HG02973 (cell line): Measurements from ENCODE around the gene RAB15.

Source experiments
- ATAC-seq: cut with Tn5 transposase; IDR thresholded peaks from one replicate; pipeline ENCODE4 v1.9.1; 2021; ENCODE audit warnings: moderate library complexity; ENCODE audit not compliant: unreplicated experiment

RAB15 gene

DNA sequence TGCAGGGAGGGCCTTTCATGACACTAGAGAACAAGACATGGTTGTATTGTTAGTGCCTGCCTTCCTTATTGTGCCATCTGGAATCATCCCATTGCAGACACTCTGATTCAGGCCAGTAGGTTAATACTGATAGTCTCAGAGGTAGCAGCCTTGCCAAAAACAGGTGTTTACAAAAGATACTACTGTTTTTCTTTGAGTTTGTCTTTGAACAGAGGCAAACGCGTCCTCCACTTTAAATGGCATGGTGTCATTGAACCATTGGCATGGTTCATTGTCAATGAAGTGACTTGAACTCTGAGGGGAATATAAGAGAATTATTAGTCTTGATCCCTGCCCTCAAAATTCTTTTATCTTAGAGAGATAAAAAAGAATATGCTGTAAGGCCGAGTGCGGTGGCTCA, 18.8 kb upstream of the RAB15 start:
- ATAC-seq, result no peak

DNA sequence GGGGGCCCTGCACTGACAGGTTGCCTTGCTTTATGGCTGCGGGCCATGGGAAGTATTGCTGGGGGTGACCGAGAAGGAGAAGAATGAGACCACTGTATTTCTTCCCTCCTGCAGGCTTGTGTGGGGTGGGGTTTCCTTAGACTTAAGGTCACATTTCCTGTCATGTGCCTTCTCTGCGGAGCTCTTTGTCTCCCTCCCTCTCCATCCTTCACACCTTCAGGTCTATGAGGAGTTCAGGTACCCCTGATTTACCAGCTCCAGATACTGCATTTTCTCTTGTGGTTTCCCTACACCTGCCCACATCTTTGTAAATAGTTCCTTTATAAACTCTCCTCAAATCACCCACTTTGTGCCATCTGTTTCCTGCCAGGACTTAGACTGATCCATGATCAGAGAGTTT, 18.2 kb upstream of the RAB15 start:
- no peak for ATAC-seq

DNA sequence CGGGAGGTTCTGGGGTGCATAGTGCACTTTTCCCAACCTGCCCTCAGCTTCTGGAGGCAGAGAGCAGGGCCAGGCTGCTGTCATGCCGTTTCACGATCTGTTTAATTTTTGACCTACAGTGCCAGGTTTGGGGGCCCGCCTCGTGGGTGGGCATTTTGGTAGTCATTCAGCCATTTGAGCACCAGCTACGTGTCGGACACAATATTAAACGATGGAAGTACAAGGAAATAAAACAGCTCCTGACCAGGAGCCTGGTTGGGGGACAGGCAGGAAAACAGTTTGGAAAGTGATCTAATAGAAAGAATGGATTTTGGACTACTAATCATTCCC, 15.3 kb upstream of the RAB15 start:
- no peak for ATAC-seq

DNA sequence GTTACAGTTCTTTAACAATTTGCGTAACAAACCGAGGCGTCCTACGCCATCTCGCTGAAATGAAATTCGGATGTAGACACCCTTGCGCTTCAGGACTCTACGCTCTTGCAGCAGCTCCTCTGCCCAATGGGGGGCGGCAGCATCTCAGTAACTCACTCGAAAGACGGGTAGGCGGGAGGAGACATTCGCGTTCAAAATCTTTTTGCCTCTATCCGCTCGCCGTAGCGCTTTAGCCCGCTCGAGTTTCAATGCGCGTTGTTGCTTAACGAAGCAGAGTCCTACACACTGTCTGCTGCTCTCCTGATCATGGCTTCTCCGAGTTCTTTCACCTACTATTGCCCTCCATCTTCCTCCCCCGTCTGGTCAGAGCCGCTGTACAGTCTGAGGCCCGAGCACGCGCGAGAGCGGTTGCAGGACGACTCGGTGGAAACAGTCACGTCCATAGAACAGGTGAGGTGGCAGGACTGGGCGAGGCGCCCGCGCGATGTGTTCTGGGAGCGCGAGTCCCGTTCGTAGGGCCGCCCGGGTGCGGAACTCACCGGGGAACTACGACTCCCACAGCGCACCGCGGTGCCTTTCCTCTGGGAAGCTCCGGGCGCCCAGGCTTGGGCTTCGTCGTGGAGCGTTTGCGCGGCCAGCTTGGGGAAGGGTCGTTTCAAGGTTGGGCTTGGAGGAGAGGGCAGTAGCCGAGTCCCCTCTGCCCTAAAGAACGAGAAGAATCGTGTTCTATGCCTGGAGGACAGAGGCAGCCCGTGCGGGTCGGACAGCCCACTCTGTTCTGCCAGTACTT, 14.7 kb upstream of the RAB15 start, which contains the start of gene FNTB:
TSS of gene FNTB (plus strand) at position 248 of the 790 bp plus-strand sequence. CDS start at position 307, 59 bp downstream.
- peak; percentile 91 for ATAC-seq

DNA sequence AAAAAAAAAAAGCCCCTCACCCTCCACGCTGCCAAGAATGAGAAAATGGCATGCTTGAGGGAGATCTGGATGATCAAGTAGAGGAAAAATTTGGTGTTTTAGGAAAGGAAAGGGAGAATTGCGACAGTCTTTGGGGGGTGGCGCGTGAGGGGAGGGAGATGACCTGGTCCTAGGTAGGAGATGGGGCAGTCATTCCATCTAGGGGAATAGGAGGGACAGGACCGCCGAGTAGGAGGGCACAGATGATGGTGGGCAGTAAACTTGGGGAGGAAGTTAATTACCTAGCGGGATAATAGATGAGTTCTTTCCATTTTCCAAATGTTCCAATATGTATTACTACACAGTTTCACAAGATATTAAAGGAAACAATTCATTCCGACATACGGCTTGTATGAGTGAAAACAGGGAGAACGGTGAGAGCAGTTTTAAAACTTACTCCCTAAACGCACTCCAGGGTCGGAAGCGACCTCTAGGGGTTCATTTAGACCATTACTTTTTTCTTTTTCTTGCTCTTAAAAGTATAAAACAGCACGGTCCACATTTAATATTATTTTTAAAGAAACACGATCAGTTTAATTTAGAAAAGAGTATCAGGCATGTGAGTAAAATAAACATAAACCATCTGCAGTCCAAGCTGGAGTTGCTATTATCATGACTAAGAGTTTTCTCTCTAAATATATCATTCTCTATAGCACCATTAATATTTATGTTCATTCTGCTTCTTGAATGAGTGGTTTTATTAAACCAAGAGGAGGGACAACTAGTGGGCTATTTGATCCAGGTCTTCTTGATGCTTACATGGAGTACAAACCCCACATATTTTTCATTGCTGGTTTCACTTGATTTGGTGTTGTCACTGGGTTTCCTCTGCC, 11.5 kb upstream of the RAB15 start:
- ATAC-seq, result no peak

- no peak for ATAC-seq
Observed at GRCh38 chr14:64979336-64980074, 7.4 kb upstream of the RAB15 start.

DNA sequence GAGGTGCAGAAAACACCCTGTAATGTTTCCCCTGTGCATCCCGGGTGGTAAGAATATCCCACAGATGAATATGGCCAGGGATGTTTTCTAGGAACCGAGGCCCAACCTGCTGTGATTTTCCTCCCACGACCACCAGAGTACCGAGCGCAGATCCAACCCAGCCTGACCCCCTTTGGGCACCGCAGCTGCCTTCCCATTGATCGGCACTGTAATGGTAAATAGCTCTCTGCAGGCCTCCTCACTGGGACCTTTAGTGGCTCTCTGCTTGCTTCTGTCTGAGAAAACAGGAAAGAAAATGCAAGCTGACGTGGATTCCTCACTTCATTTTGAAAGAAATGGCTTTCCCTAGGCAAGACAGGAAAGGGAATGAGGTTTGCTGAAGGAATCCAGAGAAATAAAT, 2.4 kb upstream of the RAB15 start:
- no peak for ATAC-seq

DNA sequence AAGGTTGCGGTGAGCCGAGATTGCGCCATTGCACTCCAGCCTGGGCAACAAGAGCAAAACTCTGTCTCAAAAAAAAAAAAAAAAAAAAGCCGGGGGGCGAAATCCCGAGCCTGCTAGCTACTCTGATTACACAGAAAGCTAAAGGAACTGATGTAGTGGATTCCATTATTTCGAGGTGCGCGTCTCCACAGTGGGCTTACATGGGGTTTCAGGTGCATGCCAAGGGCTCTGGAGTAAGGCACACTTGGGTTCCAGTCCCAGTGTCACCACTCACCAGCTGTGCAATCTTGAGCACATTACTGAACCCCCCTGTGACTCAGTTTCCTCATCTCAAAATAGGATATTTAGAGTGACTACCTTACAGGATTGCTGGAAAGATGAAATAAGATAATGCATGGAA, 1.7 kb upstream of the RAB15 start:
- no peak for ATAC-seq

GRCh38 chr14:64973026-64973442, 898 bp upstream of the RAB15 start:
- no peak for ATAC-seq

DNA sequence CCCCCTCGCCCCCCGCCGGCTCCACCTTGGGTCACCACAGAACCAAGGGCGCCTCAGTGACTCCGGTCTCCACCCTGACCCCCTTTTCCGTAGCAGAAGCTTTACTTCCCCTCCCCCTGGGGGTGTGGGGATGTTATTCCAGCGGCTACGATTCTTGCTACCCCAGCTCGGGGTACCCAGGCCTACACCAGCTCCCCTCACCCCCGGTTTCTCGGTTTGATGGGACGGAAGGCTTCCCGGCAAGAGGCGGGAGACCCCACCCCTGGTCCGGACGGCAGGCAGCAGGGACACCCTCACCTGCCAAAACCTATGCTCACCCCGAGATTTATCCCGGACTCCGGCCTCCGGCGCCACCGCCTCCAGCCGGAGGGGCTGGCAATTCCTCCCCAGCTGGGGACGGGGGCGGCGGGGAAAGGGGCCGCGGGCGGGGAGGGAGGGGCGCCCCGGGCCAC, 619 bp downstream of the RAB15 start:
- no peak for ATAC-seq

- no peak for ATAC-seq
Observed at GRCh38 chr14:64970776-64971477, 1.2 kb downstream of the RAB15 start.

DNA sequence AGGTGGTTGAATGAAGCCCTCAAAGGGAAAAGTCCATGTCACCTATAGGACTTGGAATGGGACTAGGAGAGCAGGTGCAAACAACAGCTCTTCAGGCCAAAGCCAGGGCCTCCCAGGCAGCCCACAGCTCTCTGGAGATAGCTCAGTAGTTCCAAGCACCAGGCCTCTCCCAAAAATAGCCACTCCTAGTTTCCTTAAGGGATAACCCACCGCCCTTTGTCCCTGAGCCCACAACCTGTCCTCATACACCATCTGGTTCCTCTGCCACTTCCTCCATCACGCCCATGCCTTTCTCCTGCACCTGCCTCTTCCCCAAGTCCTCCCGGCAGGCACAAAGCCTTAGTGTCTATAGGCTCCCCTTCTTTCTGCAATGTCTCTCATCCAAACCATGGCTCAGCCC, 2.1 kb downstream of the RAB15 start:
- ATAC-seq, result no peak

- ATAC-seq, result no peak
Observed at GRCh38 chr14:64968651-64969050, 3.5 kb downstream of the RAB15 start.

DNA sequence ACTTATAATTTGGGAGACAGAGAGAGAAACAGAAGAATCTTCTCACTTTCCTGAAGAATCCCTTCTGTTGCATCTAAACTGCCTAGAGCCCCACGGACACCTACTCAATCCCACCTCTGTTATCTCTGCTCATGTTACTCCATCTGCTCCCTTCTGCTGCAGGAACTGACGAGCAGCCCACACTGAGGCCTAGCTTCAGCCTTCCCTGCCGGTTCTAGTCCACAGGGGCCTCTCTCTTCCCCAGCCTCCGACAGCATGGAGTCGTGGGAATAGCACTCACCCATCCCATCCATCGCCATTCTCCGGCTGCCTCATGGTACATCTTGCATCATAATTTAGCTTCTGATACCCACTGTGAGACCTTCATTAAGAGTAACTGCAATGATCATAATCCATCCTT, 4.0 kb downstream of the RAB15 start:
- no peak for ATAC-seq

GRCh38 chr14:64966976-64967375, 5.2 kb downstream of the RAB15 start:
- ATAC-seq, result no peak

DNA sequence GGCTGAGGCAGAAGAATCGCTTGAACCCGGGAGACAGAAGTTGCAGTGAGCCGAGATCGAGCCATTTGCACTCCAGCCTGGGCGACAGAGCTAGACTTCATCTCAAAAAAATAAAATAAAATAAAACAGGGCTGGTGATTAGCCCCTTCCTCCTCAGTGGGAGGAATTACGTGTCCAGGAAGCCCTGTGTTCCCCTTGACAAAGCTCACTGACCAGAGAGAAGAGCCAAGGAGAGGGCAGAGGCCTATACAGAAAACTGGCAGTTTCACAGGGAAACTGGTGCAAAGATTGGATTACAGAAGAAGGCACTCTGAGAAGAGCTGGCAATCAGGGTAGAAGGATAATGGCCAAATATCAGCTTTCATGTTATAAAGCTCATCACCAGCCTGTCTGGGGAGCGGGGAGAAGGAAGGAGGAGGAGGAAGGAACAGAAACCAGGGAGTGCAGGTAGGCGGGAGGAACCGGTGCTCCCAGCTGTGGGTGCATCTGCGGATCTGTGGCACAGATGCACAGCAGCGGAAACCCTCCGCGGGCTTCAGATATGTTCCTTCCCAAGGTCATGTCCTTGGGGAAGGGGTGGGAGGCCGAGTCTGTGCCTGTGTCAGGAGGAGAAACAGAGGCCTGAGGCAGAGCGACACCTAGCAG, 6.7 kb downstream of the RAB15 start:
- ATAC-seq, result no peak

GRCh38 chr14:64963611-64964010, 8.5 kb downstream of the RAB15 start:
- no peak for ATAC-seq

DNA sequence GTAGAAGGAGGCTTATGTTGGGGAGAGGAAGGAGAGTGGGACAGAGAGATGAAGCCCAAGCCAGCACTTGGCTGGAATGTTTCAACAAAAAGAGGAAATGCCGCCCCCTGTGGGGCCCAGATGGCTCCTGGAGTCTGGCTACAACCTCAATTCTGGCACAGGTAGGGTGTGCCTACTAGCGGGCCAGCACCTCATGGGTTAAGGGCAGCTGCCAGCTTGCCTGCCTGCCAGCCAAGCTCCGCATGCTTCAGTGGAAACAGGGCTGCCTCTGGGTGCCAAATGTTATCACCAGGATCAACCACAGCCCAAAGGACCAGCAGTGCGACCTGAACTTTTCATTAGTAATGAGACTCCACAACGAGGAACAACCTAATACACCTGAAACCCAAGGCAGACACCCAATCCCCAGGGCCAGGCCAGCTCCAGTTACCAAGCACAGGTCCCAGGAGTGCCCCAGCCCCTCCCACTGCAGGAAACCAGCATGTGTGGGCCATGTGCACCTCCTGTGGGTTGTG, 11.3 kb downstream of the RAB15 start:
- ATAC-seq, result no peak

- no peak for ATAC-seq
Observed at GRCh38 chr14:64958743-64959142, 13.4 kb downstream of the RAB15 start.

- no peak for ATAC-seq
Observed at GRCh38 chr14:64958201-64958600, 13.9 kb downstream of the RAB15 start.
